ENCODE results near the gene PCDH9.
"Not testable (repeated sequence)": the region's sequence is repeated elsewhere in the genome, so short reads cannot be mapped to it uniquely, and the experiment has no call there.

The PCDH9 gene

GRCh38 chr13:66915596-66916185, 314.4 kb downstream of the PCDH9 start:
- DNase-seq (ENCODE audit: low spot score), result no peak

GRCh38 chr13:66914155-66914554, 316.0 kb downstream of the PCDH9 start:
- no peak for DNase-seq (ENCODE audit: low spot score)

DNA sequence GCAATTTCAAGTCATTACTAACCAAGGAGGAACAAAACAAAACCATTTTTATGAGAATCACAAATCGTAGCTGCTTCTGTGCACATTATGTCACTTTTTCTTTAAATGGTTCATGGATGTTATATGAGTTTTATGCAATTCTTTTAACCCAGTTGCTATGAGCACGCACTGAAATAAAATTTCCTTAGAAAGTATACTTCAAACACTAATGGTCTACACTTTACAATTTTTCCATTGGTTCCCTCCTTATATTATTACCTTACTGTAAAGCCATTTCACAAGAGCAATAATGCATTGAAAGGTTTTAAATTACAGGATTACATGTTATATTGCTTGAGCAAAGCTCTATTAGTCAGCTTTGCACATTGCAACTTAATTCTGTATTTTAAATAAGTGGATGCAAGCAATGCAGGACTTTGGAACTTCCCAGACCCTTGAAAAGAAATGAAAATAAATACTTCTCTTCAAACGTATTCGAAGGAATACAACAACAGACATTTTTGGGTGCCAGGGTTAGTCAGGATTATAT, 318.7 kb downstream of the PCDH9 start:
- no peak for DNase-seq (ENCODE audit: low spot score)

DNA sequence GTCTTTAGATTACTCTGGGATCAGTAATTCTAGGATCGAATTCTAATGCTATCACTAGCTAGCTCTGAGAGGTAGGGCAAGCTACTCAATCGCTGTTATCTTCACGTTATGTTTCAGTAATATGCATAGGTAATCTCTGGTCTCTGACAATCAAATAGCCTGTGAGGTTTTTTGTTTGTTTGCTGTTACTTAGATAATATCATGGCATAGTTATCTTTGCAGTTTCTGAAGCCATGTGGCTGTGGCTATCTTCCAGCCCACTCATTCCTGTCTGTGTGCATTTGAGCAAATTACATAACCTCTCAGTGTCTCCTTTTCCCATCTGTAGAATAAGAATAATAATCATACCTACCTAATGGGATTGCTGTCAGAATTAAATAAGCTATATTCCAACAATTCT, 330.2 kb downstream of the PCDH9 start:
- peak; percentile 5 for DNase-seq (ENCODE audit: low spot score)

DNA sequence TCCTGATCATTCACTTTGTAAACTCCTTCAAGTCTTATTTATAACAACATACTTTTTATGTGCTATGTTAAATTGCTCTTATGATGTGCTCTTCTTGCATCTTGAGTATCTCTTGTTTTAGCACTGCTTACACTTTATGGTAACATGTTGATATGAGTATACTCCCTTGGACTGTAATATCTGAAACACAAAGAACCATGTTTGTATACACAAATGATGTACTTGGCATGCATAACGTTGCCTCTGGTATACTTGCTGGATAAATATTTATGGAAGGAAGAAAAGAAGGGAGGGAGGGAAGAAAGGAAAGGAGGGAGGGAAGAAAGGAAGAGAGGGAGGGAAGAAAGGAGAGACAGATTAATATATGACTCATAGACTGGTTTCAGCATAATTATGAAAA, 333.2 kb downstream of the PCDH9 start:
- no peak for DNase-seq (ENCODE audit: low spot score)

GRCh38 chr13:66895780-66896179, 334.4 kb downstream of the PCDH9 start:
- DNase-seq (ENCODE audit: low spot score), result peak; percentile 37

DNA sequence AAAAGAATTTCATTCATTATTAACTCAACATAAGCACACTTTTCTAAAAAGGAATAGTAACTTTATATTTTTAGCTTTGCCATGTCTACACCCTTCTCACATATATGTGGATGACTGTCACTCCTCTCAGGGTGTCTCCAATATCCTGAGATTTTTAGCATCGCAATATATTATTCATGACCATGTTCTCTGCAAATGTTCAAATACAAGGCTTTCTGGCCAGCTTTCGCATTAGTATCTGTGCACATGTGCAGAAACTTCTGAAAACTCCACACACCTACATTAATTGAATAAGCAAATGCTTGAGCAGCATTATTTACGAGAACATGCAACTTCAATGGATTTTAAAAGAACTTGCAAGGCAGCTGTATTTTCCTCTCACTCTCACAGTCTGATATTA, 334.8 kb downstream of the PCDH9 start:
- no peak for DNase-seq (ENCODE audit: low spot score)

GRCh38 chr13:66888698-66889097, 341.4 kb downstream of the PCDH9 start:
- no peak for DNase-seq (ENCODE audit: low spot score)

- no peak for DNase-seq (ENCODE audit: low spot score)
These were observed 343.0 kb downstream of the PCDH9 start for GRCh38 chr13:66887088-66887487.

- no peak for DNase-seq (ENCODE audit: low spot score)
These were observed 343.9 kb downstream of the PCDH9 start for GRCh38 chr13:66886264-66886663.

DNA sequence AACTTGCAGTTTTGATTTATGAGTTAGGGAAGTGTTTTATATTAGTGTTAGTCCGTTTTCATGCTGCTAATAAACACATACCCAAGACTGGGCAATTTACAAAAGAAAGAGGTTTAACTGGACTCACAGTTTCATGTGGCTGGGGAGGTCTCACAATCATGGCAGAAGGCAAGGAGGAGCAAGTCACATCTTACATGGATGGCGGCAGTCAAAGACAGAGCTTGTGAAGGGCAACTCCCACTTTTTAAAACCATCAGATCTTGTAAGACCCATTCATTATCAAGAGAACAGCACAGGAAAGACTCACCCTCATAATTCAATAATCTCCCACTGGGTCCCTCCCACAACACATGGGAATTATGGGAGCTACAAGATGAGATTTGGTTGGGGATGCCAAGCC, 349.0 kb downstream of the PCDH9 start:
- not testable (repeated sequence) for DNase-seq (ENCODE audit: low spot score)

DNA sequence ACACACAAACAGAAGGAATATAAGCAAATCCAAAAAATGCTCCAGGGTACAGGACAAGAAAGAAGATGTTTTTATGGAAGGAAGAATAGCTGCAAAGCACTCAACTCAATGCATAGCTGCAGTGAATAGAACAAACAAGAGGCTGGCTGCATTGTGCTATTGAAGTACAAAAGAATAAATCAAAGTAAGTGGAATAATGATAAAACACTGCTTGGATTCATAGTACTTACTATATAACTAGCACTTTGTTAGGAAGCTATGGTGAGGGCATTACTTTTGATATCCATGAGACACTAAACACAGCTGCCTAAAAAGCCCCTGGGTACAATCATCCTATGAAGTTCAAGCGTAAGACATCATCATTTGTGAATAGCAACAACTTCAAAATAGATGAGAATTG, 350.1 kb downstream of the PCDH9 start:
- DNase-seq (ENCODE audit: low spot score), result no peak

DNA sequence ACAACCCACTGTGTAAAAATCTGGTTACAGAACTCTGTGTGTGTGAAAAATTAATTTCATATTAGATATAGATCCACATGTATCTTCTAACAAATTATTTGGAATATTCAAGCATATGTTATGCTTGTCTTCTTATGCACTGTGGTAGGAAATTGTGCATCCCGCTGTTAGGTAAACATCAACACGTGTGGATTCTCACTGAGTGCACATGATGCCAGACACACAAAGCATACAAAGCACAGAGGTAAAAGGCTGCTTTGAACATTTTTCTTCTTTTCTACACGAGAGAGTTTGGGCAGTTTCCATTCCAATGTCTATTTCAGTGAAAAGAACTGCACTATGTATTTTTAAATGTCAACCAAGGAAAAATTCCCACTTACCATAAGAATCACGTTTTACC, 354.9 kb downstream of the PCDH9 start:
- no peak for DNase-seq (ENCODE audit: low spot score)

- no peak for DNase-seq (ENCODE audit: low spot score)
These were observed 365.5 kb downstream of the PCDH9 start for GRCh38 chr13:66864627-66865026.

GRCh38 chr13:66860878-66861417, 369.2 kb downstream of the PCDH9 start:
- DNase-seq (ENCODE audit: low spot score), result no peak

DNA sequence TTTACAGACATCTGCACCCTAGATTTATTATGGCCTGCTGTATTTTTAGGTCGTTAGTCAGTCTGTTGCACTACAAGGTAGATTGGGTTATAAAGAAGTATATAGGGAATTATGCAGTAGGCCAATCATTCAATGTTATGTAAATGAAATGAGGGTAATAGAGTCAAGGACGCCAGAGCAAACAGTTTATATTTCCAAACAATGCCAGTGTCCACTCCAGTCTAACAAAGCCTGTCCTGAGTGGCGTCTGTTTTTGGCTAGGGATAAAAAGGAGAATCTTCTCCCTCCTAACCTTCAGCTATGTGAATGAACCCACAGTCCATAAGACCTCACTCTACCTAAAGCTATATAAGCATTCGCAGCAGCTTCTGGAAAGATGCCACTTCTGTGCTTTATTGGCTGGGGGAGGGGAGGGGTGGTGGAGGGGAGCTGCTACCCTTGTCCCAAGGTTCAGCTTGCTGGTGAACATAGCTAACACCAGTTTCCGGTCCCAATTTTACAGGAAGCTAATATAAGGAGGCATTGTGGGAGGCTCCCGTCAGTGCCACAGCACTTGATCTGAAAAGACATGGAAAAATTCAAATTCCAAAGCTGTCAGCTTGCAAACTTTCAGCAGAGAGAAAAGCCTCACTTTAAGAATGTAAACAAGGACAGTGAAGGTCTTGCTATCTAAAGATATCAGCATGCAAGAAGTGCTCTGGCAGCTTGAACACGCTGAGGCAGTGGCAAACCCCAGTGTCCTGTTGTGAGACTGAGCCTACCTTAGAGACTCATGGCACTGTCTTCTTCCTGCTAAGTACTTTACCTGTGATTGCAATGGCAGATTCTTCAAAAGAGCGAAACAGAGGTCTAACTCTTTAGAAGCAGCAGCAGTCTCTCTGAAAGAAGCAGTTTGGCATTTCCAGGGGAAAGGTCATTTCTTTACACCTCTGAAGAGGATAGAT, 369.9 kb downstream of the PCDH9 start:
- no peak for DNase-seq (ENCODE audit: low spot score)

GRCh38 chr13:66859078-66859477, 371.1 kb downstream of the PCDH9 start:
- DNase-seq (ENCODE audit: low spot score), result no peak

GRCh38 chr13:66858163-66858562, 372.0 kb downstream of the PCDH9 start:
- DNase-seq (ENCODE audit: low spot score), result no peak

DNA sequence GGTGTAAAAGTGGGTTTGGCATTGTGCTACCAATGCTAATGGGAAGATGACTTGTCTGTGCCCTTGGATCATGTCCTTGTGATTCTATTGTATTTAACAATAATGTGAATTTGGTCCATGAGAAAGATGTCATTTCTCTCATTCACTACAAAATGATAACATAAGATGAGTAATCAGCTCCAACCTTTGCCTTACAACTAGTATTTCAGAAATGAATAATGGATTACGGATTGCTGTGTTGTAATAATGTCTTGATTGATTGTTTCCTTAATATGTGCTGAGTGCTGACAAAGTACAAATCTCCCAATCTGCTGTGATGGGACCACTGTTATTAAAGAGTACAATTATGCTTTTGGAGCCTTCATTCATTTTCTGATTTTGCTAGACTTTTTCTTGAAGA, 375.0 kb downstream of the PCDH9 start:
- DNase-seq (ENCODE audit: low spot score), result no peak

GRCh38 chr13:66853564-66853963, 376.6 kb downstream of the PCDH9 start:
- DNase-seq (ENCODE audit: low spot score), result no peak

DNA sequence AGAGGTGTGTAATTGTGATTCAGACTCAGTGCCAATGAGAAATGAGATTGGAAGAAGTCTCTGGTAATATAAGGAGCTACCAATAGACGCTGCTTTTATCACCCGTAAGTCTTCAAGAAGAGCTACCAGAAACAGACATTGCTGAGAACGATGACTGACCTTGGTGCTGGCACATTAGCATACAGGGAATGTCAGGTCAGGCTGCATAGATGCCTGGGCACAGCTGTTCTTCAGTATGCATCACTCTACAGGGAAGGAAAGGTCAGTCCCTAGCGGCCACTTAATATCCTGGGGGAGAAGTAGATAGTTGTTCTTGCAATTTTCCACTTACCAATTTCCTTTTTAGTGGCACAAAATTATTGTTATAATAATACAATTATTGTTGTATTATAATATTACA, 380.4 kb downstream of the PCDH9 start:
- no peak for DNase-seq (ENCODE audit: low spot score)

- DNase-seq (ENCODE audit: low spot score), result no peak
These were observed 382.6 kb downstream of the PCDH9 start for GRCh38 chr13:66847541-66847940.

- no peak for DNase-seq (ENCODE audit: low spot score)
These were observed 384.7 kb downstream of the PCDH9 start for GRCh38 chr13:66845393-66845792.

All from SK-N-DZ (cell line).